H9 (cell line): ENCODE data around the gene ADORA1. TPM values are rescaled to one million over a fixed set of nuclear protein-coding genes. Genes with fewer than 3 reads are reported as not detected.

Experiments used
- DNase-seq: peaks from one replicate; pipeline ENCODE4 v3.0.0-alpha.2; 2017
- H2AFZ ChIP-seq: one replicate; pipeline ENCODE4 v1.6.1; 2013; ENCODE audit warnings: mild to moderate bottlenecking, low read length, control low read depth, moderate library complexity
- H2AK5ac ChIP-seq: 2 replicates; pipeline ENCODE4 v1.6.1; 2013; ENCODE audit warnings: low read length, control low read depth, mixed read lengths; ENCODE audit not compliant: insufficient read length
- H2BK120ac ChIP-seq: one replicate; pipeline ENCODE4 v1.6.1; 2013; ENCODE audit warnings: low read depth, mild to moderate bottlenecking, low read length, control low read depth, inconsistent platforms; ENCODE audit not compliant: poor library complexity, severe bottlenecking
- H2BK12ac ChIP-seq: 2 replicates; pipeline ENCODE4 v1.6.1; 2013; ENCODE audit warnings: low read length, control low read depth, mixed read lengths, low read depth; ENCODE audit not compliant: insufficient read length
- H2BK15ac ChIP-seq: 2 replicates; pipeline ENCODE4 v1.6.1; 2013; ENCODE audit warnings: low read depth, low read length, control low read depth
- H2BK20ac ChIP-seq: one replicate; pipeline ENCODE4 v1.6.1; 2013; ENCODE audit warnings: low read depth, mild to moderate bottlenecking, low read length, control low read depth, inconsistent platforms; ENCODE audit not compliant: poor library complexity, severe bottlenecking
- H2BK5ac ChIP-seq: 2 replicates; pipeline ENCODE4 v1.6.1; 2013; ENCODE audit warnings: low read length, control low read depth, mixed read lengths; ENCODE audit not compliant: insufficient read length
- H3K14ac ChIP-seq: 2 replicates; pipeline ENCODE4 v1.6.1; 2013; ENCODE audit warnings: low read length, control low read depth; ENCODE audit not compliant: insufficient read depth
- H3K18ac ChIP-seq: 2 replicates; pipeline ENCODE4 v1.6.1; 2013; ENCODE audit warnings: low read depth, mild to moderate bottlenecking, mixed read lengths, low read length, control low read depth; ENCODE audit not compliant: insufficient read length
- H3K23ac ChIP-seq: 2 replicates; pipeline ENCODE4 v1.6.1; 2013; ENCODE audit warnings: low read length, control low read depth, mixed read lengths, low read depth; ENCODE audit not compliant: insufficient read length
- H3K23me2 ChIP-seq: 2 replicates; pipeline ENCODE4 v1.6.1; 2013; ENCODE audit warnings: low read depth, mild to moderate bottlenecking, mixed read lengths, low read length, control low read depth; ENCODE audit not compliant: insufficient read length, poor library complexity, severe bottlenecking
- H3K27ac ChIP-seq: 2 replicates; pipeline ENCODE4 v1.5.1; 2013; ENCODE audit warnings: low read length, control low read depth, mixed read lengths, low read depth; ENCODE audit not compliant: insufficient read length
- H3K27me3 ChIP-seq: 2 replicates; pipeline ENCODE4 v1.6.1; 2013; ENCODE audit warnings: low read length, control low read depth, inconsistent platforms; ENCODE audit not compliant: insufficient read depth
- H3K4ac ChIP-seq: 2 replicates; pipeline ENCODE4 v1.6.1; 2013; ENCODE audit warnings: low read depth, mild to moderate bottlenecking, control low read depth, inconsistent platforms, low read length, moderate library complexity
- H3K4me1 ChIP-seq: 2 replicates; pipeline ENCODE4 v1.6.1; 2013; ENCODE audit warnings: low read length, control low read depth, inconsistent platforms; ENCODE audit not compliant: insufficient read depth
- H3K4me2 ChIP-seq: 2 replicates; pipeline ENCODE4 v1.6.1; 2013; ENCODE audit warnings: low read length, control low read depth, mixed read lengths; ENCODE audit not compliant: insufficient read length, insufficient read depth
- H3K56ac ChIP-seq: 2 replicates; pipeline ENCODE4 v1.6.1; 2013; ENCODE audit warnings: low read depth, mild to moderate bottlenecking, mixed read lengths, low read length, control low read depth; ENCODE audit not compliant: insufficient read length
- H3K79me1 ChIP-seq: 2 replicates; pipeline ENCODE4 v1.6.1; 2013; ENCODE audit warnings: low read depth, mild to moderate bottlenecking, moderate library complexity, low read length, control low read depth, inconsistent platforms; ENCODE audit not compliant: insufficient read depth, poor library complexity, severe bottlenecking
- H3K79me2 ChIP-seq: 2 replicates; pipeline ENCODE4 v1.6.1; 2013; ENCODE audit warnings: low read length, control low read depth, inconsistent platforms; ENCODE audit not compliant: insufficient read depth
- H3K9ac ChIP-seq: 2 replicates; pipeline ENCODE4 v1.6.1; 2013; ENCODE audit warnings: low read length, control low read depth, mixed read lengths; ENCODE audit not compliant: insufficient read length; ENCODE audit errors: extremely low read depth
- H3K9me3 ChIP-seq: one replicate; pipeline ENCODE4 v1.6.1; 2013; ENCODE audit warnings: low read depth, low read length, inconsistent platforms; ENCODE audit not compliant: control insufficient read depth
- H3T11ph ChIP-seq: one replicate; pipeline ENCODE4 v1.6.1; 2013; ENCODE audit warnings: mild to moderate bottlenecking, low read length, control low read depth, inconsistent platforms
- H4K20me1 ChIP-seq: one replicate; pipeline ENCODE4 v1.6.1; 2013; ENCODE audit not compliant: control insufficient read depth, insufficient read length, insufficient read depth
- H4K5ac ChIP-seq: 2 replicates; pipeline ENCODE4 v1.6.1; 2013; ENCODE audit warnings: low read depth, mild to moderate bottlenecking, mixed read lengths, low read length, control low read depth; ENCODE audit not compliant: insufficient read length
- H4K8ac ChIP-seq: replicated peaks from 2 replicates; pipeline ENCODE4 v1.6.1; 2013; ENCODE audit warnings: low read length, control low read depth, mixed read lengths, low read depth; ENCODE audit not compliant: insufficient read length
- H4K91ac ChIP-seq: 2 replicates; pipeline ENCODE4 v1.6.1; 2013; ENCODE audit warnings: low read depth, mild to moderate bottlenecking, moderate library complexity, mixed read lengths, low read length, control low read depth; ENCODE audit not compliant: insufficient read length
- H3K27ac Mint-ChIP-seq, 3 experiments: 2 replicates in 2 of 3; 3 replicates in 1 of 3; pipeline ENCODE4 v1.8.0; 2020 to 2021; ENCODE audit warnings: mixed read lengths in 3 of 3, mild to moderate bottlenecking in 1 of 3, moderate library complexity in 1 of 3
- H3K27me3 Mint-ChIP-seq: 2 replicates; pipeline ENCODE4 v1.8.0; 2021; ENCODE audit warnings: low read depth, mild to moderate bottlenecking, moderate library complexity, mixed read lengths
- H3K36me3 Mint-ChIP-seq, 3 experiments: 2 replicates in 2 of 3; 3 replicates in 1 of 3; pipeline ENCODE4 v1.8.0; 2020 to 2021; ENCODE audit warnings: low read depth in 3 of 3, mixed read lengths in 3 of 3; ENCODE audit not compliant: insufficient read depth in 1 of 3
- H3K4me1 Mint-ChIP-seq, 2 experiments: 2 replicates each; pipeline ENCODE4 v1.8.0; 2020; ENCODE audit warnings: mixed read lengths in 2 of 2
- H3K4me3 Mint-ChIP-seq, 2 experiments: 2 replicates in 1 of 2; 3 replicates in 1 of 2; pipeline ENCODE4 v1.8.0; 2020 to 2021; ENCODE audit warnings: mild to moderate bottlenecking in 2 of 2, mixed read lengths in 2 of 2, moderate library complexity in 1 of 2
- H3K9me3 Mint-ChIP-seq, 2 experiments: 2 replicates in 1 of 2; 3 replicates in 1 of 2; pipeline ENCODE4 v1.8.0; 2020; ENCODE audit warnings: mild to moderate bottlenecking in 2 of 2, mixed read lengths in 2 of 2, moderate library complexity in 1 of 2
- CTCF ChIP-seq: fragments of 200-600 bp; sonication (generic); conservative IDR thresholded peaks from 3 replicates; pipeline ENCODE4 v1.8.0; 2021; ENCODE audit warnings: antibody characterized with exemption, mild to moderate bottlenecking
- WGBS: extraction: QIAGEN DNeasy Blood & Tissue Kit; methylation state at CpG from one replicate; pipeline ENCODE4 v1.1.7; 2013; ENCODE audit warnings: missing lambda C conversion rate, low lambda C conversion rate, mixed read lengths; ENCODE audit not compliant: insufficient read length; ENCODE audit errors: extremely low coverage; 5-methylcytosine and 5-hydroxymethylcytosine counted together
- total RNA-seq: library from RNA; stranded (reverse); gene quantifications from 2 replicates; pipeline ENCODE4 v1.2.1, GENCODE V29; 2021

ADORA1 gene
- total RNA-seq, 1 experiment from 2014 or later: 1.3 TPM

GRCh38 chr1:203146042-203146369 is 18.5 kb downstream of the ADORA1 start:
- DNase-seq: no peak
- H3K9me3 ChIP-seq: no peaks in the 10 kb centered on the region
- WGBS: no CpG with 5 or more reads among the region's 2 CpGs

More at GRCh38 chr1:203146042-203146369, 18.5 kb downstream of the ADORA1 start:
- H3K27ac ChIP-seq: no peak overlapping the region
- no peak overlapping the region for H2BK120ac ChIP-seq
- H3K4ac ChIP-seq: no peak overlapping the region
- Mint-ChIP-seq H3K4me3 (no peak overlapping the region), H3K27me3 (no peaks in the 10 kb centered on the region; the same call in 1 of the 2 replicates), H3K9me3 (peaks cover 4 to 8% of the 10 kb centered on the region in 2 experiments; a peak in 3 of 5 replicates), H3K4me1 (peaks cover 61 to 77% of the 10 kb centered on the region in 2 experiments), H3K36me3 (peaks cover 0 to 9% (median 2%) of the 10 kb centered on the region in 3 experiments; a peak in 3 of 7 replicates), H3K27ac (no peak overlapping the region; a peak in 1 of 7 replicates)
- no peak overlapping the region for H3T11ph ChIP-seq
- no peak overlapping the region for H4K5ac ChIP-seq
- no peaks in the 10 kb centered on the region for H4K20me1 ChIP-seq
- no peak overlapping the region for H2AFZ ChIP-seq
- H3K18ac ChIP-seq: no peak overlapping the region
- no peak overlapping the region for H2BK20ac ChIP-seq
- no peaks in the 10 kb centered on the region for H3K23me2 ChIP-seq
- H3K9ac ChIP-seq: no peak overlapping the region
- H2AK5ac ChIP-seq: no peak overlapping the region
- no peak overlapping the region for H4K91ac ChIP-seq
- no peak overlapping the region for H3K4me2 ChIP-seq
- no peak overlapping the region for H2BK15ac ChIP-seq
- H3K4me1 ChIP-seq: peaks cover 14% of the 10 kb centered on the region; the same call in 1 of the 2 replicates
- H3K79me2 ChIP-seq: no peaks in the 10 kb centered on the region
- TF ChIP-seq CTCF: no peak
- no peak overlapping the region for H4K8ac ChIP-seq
- H2BK12ac ChIP-seq: no peak overlapping the region
- H3K14ac ChIP-seq: no peak overlapping the region
- no peak overlapping the region for H3K23ac ChIP-seq
- H3K56ac ChIP-seq: no peak overlapping the region
- H3K79me1 ChIP-seq: no peaks in the 10 kb centered on the region
- no peaks in the 10 kb centered on the region for H3K27me3 ChIP-seq
- no peak overlapping the region for H2BK5ac ChIP-seq
